GM12878 (cell line): Measurements from ENCODE around the gene HTRA2. TPM values are rescaled to one million over a fixed set of nuclear protein-coding genes. Genes with fewer than 3 reads are reported as not detected.

ENCODE experiments used
- ATAC-seq: fragments of 200-7000 bp; cut with Tn5 transposase; 3 replicates; pipeline ENCODE4 v1.9.1; 2020; ENCODE audit warnings: mild to moderate bottlenecking, moderate library complexity
- BruUV-seq: library from RNA; stranded (reverse); fragments of 400-500 nt; replicated peaks from 2 replicates; lab custom pipeline; 2021; lab: Mats Ljungman, UMichigan
- CTCF ChIA-PET: fragments of 300-600 bp; sonication (Branson Sonifier 250); formaldehyde crosslinking; extraction: SDS; loops from one replicate; lab custom pipeline; 2021; ENCODE audit warnings: inconsistent platforms; lab: Yijun Ruan, JAX
- POLR2A ChIA-PET: fragments of 350-600 bp; formaldehyde crosslinking; extraction: SDS; loops from one replicate; lab custom pipeline; 2021; ENCODE audit warnings: inconsistent platforms; lab: Charles Lee
- RAD21 ChIA-PET: fragments of 300-600 bp; sonication (Branson Sonifier 250); formaldehyde crosslinking; loops from one replicate; lab custom pipeline; 2023; ENCODE audit warnings: antibody characterized with exemption; ENCODE audit not compliant: unreplicated experiment; lab: Charles Lee
- SMC1A ChIA-PET: fragments of 300-600 bp; sonication (Branson Sonifier 250); formaldehyde crosslinking; loops from one replicate; lab custom pipeline; 2023; ENCODE audit not compliant: unreplicated experiment, uncharacterized antibody; lab: Charles Lee
- DNase-seq: peaks from one replicate; pipeline ENCODE4 v3.0.0-alpha.2; 2011; ENCODE audit warnings: low read depth, low spot score
- FAIRE-seq: peaks from 3 replicates; lab custom pipeline; 2011; peaks lifted over from hg19 to GRCh38; lab: Jason Lieb, UNC
- H2AFZ ChIP-seq: 2 replicates; pipeline ENCODE4 v1.6.0; 2011; ENCODE audit warnings: low read depth, low read length, control low read depth; ENCODE audit not compliant: control insufficient read depth
- H3K27ac ChIP-seq: 2 replicates; pipeline ENCODE4 v1.5.1; 2011; ENCODE audit warnings: control low read depth; ENCODE audit not compliant: control insufficient read depth, insufficient read depth
- H3K27me3 ChIP-seq, 2 experiments: replicated peaks in 1 of 2; 2 replicates each; pipeline versions ENCODE4 v1.6.0 to v1.6.1; 2011; ENCODE audit warnings: low read length in 1 of 2; ENCODE audit not compliant: control insufficient read depth in 2 of 2, insufficient read depth in 2 of 2
- H3K36me3 ChIP-seq, 2 experiments: 2 replicates each; pipeline ENCODE4 v1.5.1; 2011; ENCODE audit warnings: low read length in 1 of 2; ENCODE audit not compliant: control insufficient read depth in 2 of 2, insufficient read depth in 2 of 2
- H3K4me1 ChIP-seq: 2 replicates; pipeline ENCODE4 v1.6.1; 2011; ENCODE audit warnings: mild to moderate bottlenecking, low read length, moderate library complexity, mixed read lengths; ENCODE audit not compliant: control insufficient read depth, insufficient read depth
- H3K4me2 ChIP-seq: 2 replicates; pipeline ENCODE4 v1.6.0; 2011; ENCODE audit warnings: control low read depth; ENCODE audit not compliant: control insufficient read depth, insufficient read depth
- H3K4me3 ChIP-seq: fragments of 200-600 bp; sonication (generic); 2 replicates; pipeline ENCODE4 v1.5.1; 2016
- H3K79me2 ChIP-seq: 2 replicates; pipeline ENCODE4 v1.6.0; 2011; ENCODE audit warnings: low read length; ENCODE audit not compliant: control insufficient read depth, insufficient read depth
- H3K9ac ChIP-seq: 2 replicates; pipeline ENCODE4 v1.8.0; 2011; ENCODE audit warnings: low read length, control low read depth, mixed read lengths; ENCODE audit not compliant: control insufficient read depth, insufficient read depth
- H3K9me3 ChIP-seq: replicated peaks from 3 replicates; pipeline ENCODE4 v1.5.1; 2011; ENCODE audit warnings: mild to moderate bottlenecking, low read length; ENCODE audit not compliant: control insufficient read depth, insufficient read depth
- H4K20me1 ChIP-seq: 2 replicates; pipeline ENCODE4 v1.6.0; 2011; ENCODE audit not compliant: control insufficient read depth, insufficient read depth
- BMI1 ChIP-seq: fragments of 450-650 bp; IDR thresholded peaks from 2 replicates; pipeline ENCODE4 v1.6.1; 2016; ENCODE audit warnings: mild to moderate bottlenecking, moderate library complexity, borderline replicate concordance
- JUNB ChIP-seq: IDR thresholded peaks from 2 replicates; pipeline ENCODE4 v1.6.1; 2016; ENCODE audit warnings: antibody characterized with exemption, mild to moderate bottlenecking
- LARP7 ChIP-seq: fragments of 450-650 bp; IDR thresholded peaks from 2 replicates; pipeline ENCODE4 v1.6.1; 2017; ENCODE audit warnings: mild to moderate bottlenecking
- SREBF2 ChIP-seq: IDR thresholded peaks from 2 replicates; pipeline ENCODE4 v1.6.1; 2012; ENCODE audit warnings: mild to moderate bottlenecking, low read length
- WGBS: methylation state at CpG from one replicate; pipeline ENCODE4 v1.1.6; 2016; ENCODE audit warnings: low lambda C conversion rate; ENCODE audit not compliant: insufficient replicate concordance, insufficient coverage; ENCODE audit errors: missing lambda C conversion rate; 5-methylcytosine and 5-hydroxymethylcytosine counted together
- in situ Hi-C: fragments of 300-500 bp; cut with MboI; formaldehyde crosslinking; loops from 9 replicates; pipeline ENCODE4 v1.14.3; 2018; ENCODE audit warnings: mixed read lengths
- intact Hi-C: fragments of 100-400 bp; cut with micrococcal nuclease; formaldehyde crosslinking; loops from one replicate; pipeline ENCODE4 v1.14.2; 2022; ENCODE audit not compliant: unreplicated experiment
- polyA plus RNA-seq, 11 experiments: library from polyadenylated mRNA; depleted of rRNA in 4 of 11; unstranded in 6 of 11; stranded (reverse) in 5 of 11; fragments of >200 nt; fragmentation: Nextera tagmentation in 4 of 11; fragmentation: Illumina TruSeq in 1 of 11; extraction: Ambion mirVana in 4 of 11; extraction: Trizol in 1 of 11; gene quantifications; 1 replicate in 1 of 11; 2 replicates in 10 of 11; pipeline versions ENCODE4 v1.2.1 to v1.2.3, GENCODE V29; 2011 to 2016; ENCODE audit warnings: inconsistent platforms in 2 of 11, missing spikeins in 2 of 11, low read depth in 1 of 11
- total RNA-seq, 4 experiments: library from RNA; depleted of rRNA in 3 of 4; stranded (reverse); fragments of >200 nt in 3 of 4; fragmentation: Illumina TruSeq in 1 of 4; extraction: Trizol in 1 of 4; gene quantifications; 2 replicates each; pipeline versions ENCODE4 v1.2.1 to v1.2.3, GENCODE V29; 2013 to 2021
- TF ChIP-seq, protein P1 (sequence below): fragments of 450-650 bp; formaldehyde crosslinking; IDR thresholded peaks from 2 replicates; pipeline ENCODE4 v1.4.0; 2022; ENCODE audit warnings: mild to moderate bottlenecking, moderate library complexity
- TF ChIP-seq, protein P2 (sequence below): fragments of 450-650 bp; formaldehyde crosslinking; IDR thresholded peaks from 2 replicates; pipeline ENCODE4 v1.5.0; 2022; ENCODE audit warnings: mild to moderate bottlenecking, missing genetic modification characterization

Gene HTRA2
- total and polyA plus RNA-seq, 10 of the 15 experiments (the other 5 are each of a cell fraction or from before 2014, with no cell fraction given), result 42.3 to 73.9 (median 54.6) TPM

DNA sequence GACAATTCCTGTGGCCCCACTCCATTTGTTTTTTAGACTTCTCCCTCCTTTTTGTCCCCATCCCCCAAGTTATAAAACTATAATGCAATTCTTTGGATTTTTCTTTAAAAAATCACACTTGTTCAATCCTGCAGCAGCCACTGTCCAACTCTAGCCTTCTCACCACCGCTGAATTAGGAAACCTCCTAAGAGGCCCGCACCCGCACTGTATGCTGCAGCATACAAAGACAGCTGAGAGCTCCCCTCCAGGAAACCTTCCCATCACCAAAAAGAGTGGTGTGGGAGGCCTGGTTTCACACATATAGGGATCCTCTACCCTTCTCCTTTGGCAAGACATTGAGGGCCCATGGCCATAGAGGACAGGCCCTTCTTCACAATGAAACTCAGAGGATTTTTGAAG lies 25.1 kb upstream of the HTRA2 start:
- no peak for TF ChIP-seq BMI1
- TF ChIP-seq, protein P1, sequence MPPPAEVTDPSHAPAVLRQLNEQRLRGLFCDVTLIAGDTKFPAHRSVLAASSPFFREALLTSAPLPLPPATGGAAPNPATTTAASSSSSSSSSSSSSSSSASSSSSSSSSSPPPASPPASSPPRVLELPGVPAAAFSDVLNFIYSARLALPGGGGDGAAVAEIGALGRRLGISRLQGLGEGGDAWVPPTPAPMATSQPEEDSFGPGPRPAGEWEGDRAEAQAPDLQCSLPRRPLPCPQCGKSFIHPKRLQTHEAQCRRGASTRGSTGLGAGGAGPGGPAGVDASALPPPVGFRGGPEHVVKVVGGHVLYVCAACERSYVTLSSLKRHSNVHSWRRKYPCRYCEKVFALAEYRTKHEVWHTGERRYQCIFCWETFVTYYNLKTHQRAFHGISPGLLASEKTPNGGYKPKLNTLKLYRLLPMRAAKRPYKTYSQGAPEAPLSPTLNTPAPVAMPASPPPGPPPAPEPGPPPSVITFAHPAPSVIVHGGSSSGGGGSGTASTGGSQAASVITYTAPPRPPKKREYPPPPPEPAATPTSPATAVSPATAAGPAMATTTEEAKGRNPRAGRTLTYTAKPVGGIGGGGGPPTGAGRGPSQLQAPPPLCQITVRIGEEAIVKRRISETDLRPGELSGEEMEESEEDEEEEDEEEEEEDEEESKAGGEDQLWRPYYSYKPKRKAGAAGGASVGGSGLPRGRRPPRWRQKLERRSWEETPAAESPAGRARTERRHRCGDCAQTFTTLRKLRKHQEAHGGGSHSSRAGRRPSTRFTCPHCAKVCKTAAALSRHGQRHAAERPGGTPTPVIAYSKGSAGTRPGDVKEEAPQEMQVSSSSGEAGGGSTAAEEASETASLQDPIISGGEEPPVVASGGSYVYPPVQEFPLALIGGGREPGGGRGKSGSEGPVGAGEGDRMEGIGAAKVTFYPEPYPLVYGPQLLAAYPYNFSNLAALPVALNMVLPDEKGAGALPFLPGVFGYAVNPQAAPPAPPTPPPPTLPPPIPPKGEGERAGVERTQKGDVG, result no peak
- TF ChIP-seq, protein P2, sequence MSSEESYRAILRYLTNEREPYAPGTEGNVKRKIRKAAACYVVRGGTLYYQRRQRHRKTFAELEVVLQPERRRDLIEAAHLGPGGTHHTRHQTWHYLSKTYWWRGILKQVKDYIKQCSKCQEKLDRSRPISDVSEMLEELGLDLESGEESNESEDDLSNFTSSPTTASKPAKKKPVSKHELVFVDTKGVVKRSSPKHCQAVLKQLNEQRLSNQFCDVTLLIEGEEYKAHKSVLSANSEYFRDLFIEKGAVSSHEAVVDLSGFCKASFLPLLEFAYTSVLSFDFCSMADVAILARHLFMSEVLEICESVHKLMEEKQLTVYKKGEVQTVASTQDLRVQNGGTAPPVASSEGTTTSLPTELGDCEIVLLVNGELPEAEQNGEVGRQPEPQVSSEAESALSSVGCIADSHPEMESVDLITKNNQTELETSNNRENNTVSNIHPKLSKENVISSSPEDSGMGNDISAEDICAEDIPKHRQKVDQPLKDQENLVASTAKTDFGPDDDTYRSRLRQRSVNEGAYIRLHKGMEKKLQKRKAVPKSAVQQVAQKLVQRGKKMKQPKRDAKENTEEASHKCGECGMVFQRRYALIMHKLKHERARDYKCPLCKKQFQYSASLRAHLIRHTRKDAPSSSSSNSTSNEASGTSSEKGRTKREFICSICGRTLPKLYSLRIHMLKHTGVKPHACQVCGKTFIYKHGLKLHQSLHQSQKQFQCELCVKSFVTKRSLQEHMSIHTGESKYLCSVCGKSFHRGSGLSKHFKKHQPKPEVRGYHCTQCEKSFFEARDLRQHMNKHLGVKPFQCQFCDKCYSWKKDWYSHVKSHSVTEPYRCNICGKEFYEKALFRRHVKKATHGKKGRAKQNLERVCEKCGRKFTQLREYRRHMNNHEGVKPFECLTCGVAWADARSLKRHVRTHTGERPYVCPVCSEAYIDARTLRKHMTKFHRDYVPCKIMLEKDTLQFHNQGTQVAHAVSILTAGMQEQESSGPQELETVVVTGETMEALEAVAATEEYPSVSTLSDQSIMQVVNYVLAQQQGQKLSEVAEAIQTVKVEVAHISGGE (CRISPR knock-in tag), result no peak
- no peak for TF ChIP-seq JUNB
- TF ChIP-seq LARP7, result no peak
- no peak for TF ChIP-seq SREBF2
- intact Hi-C loops, result no loop called here
- peaks cover 5 to 12% of the 10 kb centered on the region in 2 experiments; a peak in 2 of 4 replicates for H3K27me3 ChIP-seq
- H4K20me1 ChIP-seq, result no peaks in the 10 kb centered on the region
- H3K9me3 ChIP-seq, result no peaks in the 10 kb centered on the region
- CTCF ChIA-PET, result interaction anchor here (0.7 to 13.9 kb wide), 11 partner anchors 8 to 170 kb away, joined by 3 to 231 read pairs (median 7); partner anchors contain the start of genes AUP1, CCDC142, DQX1 and HTRA2
- FAIRE-seq, result no peak
- RAD21 ChIA-PET, result interaction anchor here (1.3 to 3.3 kb wide), 5 partner anchors 25 to 82 kb away, joined by 3 to 21 read pairs (median 10); partner anchors contain the start of genes AUP1, HTRA2 and WBP1
- no peak for DNase-seq
- peaks cover 0 to 7% of the 10 kb centered on the region in 2 experiments; a peak in 1 of 4 replicates for H3K36me3 ChIP-seq
- peaks cover 12% of the 10 kb centered on the region for H3K79me2 ChIP-seq
- no peak overlapping the region for H3K4me2 ChIP-seq
- no peak overlapping the region for H2AFZ ChIP-seq
- no peak overlapping the region for H3K9ac ChIP-seq
- ATAC-seq, result no peak
- H3K27ac ChIP-seq, result no peak overlapping the region
- SMC1A ChIA-PET, result interaction anchor here (1.2 to 7.0 kb wide), 8 partner anchors 20 to 88 kb away, joined by 3 to 71 read pairs (median 8); partner anchors contain the start of genes CCDC142, DQX1 and TTC31
- BruUV-seq, result no TSS peak
- H3K4me1 ChIP-seq, result peaks cover 28% of the 10 kb centered on the region
- WGBS, result 100% methylated on average over 3 of the region's 3 CpGs
- no peak overlapping the region for H3K4me3 ChIP-seq
- in situ Hi-C loops, result no loop called here
- POLR2A ChIA-PET, result interaction anchor here (0.9 to 2.2 kb wide), 8 partner anchors 12 to 83 kb away, joined by 3 to 10 read pairs (median 6); partner anchors contain the start of genes AUP1, CCDC142, DQX1 and MRPL53
